NCI-H2196 treated with DMSO at 0.1 percent for 48 hours (cell line): Measurements from ENCODE around the gene CMTM6.
"Not testable (repeated sequence)": the region's sequence is repeated elsewhere in the genome, so short reads cannot be mapped to it uniquely, and the experiment has no call there.

Experiments used
- DNase-seq: peaks from one replicate; lab custom pipeline; 2025; ENCODE audit not compliant: unreplicated experiment; lab: John Stamatoyannopoulos, UW

Gene CMTM6

DNA sequence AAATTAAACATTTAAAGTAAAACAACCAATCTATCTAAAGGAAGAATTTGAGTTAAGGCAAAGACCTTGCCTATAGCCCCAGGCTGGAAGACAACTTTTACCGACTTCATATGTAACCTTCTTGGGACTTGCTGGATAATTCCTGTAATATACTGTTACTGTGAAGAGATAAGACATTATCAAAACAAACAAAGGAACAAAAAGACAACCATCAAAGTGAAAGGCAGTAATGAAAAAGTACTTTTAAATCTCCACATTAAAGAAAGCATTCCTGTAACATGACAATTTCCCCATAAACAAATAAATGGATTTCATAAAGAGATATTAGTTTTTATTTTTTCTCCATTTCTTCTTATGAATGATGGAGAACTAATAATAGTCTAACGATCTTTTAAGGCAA is 2.4 kb downstream of the CMTM6 start:
- DNase-seq, result no peak

DNA sequence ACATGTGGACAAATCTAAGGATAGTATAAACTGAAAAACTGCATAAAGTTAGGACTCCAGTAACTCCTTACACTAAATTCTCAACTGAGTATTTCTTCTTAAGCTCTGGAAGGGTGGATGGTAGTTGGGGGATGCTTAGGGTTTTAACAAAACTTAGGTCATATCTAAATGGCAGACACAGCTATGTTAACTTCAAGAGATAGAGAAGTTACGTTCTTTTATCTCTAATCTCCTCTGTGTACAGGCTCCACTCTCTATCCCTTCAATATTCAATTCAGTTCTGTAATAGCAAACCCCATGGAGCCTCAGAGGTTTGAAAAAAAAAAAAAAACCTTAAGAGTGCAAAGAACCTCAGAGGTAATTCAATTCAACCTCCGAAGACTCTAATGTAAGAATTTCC is 3.1 kb downstream of the CMTM6 start:
- DNase-seq, result no peak

DNA sequence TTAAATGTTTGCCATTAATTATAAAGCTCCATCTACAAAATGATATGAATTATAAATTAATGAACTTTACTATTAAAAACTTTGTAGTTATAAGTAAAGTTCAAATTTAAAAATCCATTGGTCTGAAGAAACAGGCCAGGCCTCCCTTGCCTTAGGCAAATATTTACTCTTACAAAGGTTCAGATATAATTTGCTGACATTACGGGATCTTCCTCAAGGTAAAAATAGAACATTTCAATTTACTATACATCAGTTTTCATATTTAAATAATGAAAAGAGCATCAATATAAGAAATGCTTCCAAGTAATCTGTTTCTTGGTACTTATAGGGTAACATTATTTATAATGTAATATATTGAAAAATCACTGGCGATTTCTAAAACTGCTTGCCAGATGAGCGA is 3.7 kb downstream of the CMTM6 start:
- DNase-seq, result no peak

DNA sequence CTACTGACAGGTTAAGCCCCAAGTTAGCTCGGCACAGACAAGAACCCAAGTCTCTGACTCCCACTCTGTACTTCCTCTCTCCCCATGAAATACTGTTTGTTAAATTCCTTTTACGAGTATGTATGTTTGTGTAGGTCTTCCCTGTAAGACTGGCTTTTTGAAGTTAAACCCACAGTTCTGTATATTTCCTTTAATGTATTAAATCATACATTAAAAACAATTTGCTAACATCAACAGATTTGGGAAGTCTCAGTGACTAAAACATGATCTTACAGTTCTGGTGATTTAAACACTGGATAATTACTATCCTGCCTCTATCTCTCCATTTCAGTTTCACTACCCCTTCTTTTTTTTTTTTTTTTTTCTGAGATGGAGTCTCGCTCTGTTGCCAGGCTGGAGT is 4.4 kb downstream of the CMTM6 start:
- no peak for DNase-seq

DNA sequence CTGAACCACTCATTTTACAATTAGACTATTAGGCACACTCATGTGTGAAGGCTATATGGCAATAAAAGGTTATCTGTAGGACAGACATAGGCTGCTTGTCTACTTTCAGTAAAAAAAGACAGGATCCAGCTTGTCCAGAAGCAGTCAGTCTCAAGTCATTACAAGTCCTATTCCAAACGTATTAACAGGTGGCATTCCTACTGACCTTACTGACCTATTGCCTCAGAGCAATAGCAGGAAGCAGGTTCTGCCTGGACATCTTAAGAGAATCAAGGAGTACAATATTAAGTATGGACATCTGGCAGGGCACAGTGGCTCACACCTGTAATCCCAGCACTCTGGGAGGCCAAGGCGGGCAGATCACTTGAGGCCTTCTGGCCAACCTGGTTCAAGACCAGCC is 7.0 kb downstream of the CMTM6 start:
- no peak for DNase-seq

DNA sequence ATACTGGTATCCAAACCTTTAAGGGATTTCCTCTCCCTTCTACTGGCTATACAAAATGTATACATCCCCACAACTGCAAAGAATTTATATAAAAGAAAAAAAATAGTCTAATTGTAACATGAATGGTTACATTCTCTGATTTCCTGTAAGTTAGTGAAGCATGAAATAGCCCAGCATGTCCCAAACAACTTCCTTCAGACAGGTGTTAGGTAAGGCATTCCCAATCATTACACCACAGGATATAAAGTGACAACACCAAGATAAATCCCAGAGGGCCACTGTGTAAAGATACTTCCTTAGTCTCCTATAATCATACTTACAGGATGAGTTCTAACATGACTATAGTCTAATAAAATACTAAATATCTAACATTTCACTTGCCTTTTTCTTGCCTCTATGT is 7.6 kb downstream of the CMTM6 start:
- no peak for DNase-seq

DNA sequence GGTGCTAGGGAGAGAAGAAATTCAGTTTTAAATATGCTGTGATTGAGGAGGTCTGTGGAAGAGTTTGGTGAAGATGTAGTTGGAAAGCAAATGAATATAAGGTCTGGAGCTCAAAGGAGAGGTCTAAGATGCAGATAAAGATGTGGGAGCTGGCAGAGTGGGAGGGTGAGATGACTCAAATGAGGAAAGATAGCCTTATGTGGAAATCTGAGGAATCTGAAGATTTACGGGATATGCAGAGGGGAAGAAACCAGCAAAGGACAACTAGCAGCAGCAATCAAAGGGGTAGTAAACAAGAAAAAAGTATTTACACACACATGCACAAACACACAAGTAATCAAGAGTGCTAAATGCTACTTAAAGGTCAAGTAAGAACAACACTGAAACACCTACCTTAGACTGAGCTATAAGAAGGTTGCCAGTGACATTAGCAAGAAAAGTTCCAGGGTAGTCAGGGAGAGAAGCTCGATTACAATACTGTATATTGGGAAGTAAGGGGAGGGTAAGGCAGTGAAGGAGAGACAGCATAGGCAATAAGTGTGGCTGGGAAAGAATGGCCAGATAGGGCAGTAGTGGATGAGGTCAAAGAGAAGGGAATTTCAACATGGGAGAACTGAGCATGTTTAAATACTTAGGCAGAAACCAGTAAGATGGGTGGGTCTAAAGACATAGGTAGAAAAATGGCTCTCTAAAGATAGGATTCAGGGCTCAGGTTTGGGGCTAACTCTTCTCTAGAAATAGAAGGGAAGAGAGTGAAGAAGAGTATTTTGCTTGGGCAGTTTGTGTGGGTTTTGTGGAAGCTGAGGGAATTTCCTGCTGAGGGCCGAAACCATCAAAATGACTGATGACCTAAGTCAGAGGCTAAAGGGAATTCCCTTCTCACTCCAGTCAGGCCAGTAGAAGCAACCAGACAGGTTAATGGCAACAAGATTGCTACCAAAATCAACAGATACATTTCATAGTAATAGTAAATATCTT is 8.9 kb downstream of the CMTM6 start:
- no peak for DNase-seq

DNA sequence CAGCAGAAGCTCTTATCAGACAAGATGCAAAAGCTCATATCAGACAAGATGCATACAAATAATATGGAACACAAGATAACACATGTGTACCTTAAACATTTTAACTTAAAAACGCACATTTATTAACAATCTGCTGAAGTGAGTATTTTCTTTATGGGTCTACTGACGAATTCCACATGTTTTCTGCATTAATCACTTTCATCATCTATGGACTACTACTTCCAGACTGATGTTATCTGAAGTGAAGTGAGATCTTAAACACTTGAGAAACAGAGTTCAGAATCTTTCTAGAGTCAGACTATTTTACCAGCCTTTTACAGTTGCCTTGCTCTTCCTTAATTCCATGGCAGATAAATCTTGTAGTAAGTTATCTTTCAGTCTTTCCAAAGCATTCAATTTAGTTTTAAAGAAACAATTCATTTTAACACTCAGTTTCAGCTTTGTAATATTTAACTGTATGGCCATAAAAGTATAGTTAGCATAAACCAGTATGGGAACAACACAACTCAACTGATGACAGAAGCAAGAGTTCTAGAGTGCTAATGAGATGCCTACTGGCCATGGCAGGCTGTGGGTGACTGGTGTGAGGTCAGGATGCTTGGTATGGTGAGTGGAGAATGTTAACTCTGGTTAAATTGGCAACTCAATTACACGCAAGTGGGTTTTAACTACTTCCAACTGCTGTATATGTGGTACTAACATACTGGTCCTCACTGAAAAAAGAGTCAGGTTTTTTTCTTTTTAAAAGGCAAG is 9.8 kb downstream of the CMTM6 start:
- DNase-seq, result no peak

DNA sequence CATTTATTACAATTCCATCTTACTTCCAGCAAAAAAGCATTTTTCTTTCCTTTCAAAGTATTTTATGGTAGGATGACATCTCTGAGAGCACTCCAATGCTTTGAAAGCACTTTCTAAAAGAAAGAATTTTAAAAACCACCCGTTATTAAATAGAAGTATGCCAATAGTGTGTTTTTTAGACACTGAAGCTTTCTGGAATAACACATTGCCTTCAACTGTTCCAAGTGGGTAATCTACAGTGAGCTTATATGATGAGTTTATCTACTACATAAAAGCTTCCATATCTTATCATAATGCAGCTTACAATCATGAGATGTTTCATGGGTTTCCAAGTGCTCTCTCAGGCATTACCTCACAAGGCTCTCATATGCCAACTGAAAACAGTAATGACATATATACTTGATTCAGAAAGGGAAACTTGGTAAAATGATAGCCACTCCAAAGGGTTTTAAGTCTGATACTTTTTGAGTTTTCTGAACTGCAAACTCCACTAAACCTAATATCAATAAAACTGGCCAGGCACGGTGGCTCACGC is 14.1 kb downstream of the CMTM6 start:
- DNase-seq, result no peak

DNA sequence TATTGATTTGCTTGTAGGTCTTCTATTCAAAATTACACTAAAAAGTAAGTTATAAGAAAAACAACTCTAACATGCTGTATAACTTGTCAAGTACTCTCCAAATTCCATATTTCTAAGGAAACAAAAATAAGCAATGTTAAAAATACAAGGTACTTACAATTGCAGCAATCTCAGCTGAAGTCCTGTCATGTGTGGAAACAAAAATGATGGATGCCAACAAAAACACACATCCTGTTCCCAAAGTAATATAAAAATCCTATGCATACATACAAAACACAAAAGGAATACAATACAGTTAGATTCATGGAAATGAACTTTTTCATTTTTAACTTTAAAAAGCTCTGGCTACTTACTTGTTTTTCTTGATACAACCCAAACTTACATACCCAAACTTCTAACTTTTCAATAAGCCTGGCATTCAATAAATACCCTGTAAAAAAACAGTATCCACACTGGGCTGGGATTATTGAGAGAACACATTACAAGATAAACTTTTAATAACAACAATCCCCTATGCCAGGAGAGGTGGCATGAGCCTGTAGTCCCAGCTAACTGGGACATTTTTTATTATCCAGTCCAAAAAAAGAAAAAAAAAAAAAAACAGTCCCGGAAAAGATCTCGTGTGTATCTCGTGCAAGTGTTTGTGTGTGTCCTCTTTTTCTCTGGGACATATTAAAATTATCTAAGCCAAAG is 14.7 kb downstream of the CMTM6 start:
- DNase-seq, result no peak

DNA sequence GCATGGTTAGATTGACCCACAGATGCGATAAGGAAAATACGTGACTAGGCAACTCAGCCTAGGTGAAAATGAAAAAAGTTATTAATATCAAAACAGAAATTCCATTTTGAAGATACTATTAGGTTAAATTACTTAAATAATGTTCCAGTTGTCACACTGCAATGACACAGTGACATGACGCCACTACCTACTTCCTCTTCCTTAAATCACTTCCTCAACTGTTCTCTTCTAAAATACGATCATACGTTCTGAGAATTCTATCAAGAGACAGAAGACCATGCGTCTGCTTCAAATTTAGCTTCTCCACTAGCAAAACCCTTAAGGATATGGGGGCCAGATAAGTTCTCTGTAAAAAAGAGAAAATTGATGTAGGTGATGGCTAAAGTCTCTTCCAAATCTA is 18.2 kb downstream of the CMTM6 start:
- no peak for DNase-seq

DNA sequence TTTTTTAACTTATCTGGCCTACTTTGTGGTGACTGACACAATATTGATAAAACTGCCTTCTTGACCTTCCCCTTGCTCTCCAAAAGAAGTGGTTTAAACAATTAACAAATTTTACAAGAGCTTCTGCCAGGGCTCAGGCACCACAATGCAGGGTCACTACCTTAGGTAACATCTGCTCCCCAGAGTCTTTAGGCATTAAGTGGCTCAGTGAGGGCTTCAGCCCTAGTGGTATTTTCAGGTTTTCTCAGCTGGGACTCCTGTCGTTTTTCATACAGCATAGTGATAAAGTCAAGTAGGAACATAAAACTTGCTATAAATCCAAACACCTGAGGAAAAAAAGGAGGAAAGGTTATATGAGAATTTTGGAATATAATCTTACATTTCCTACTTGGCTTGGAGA is 18.9 kb downstream of the CMTM6 start:
- DNase-seq, result no peak

DNA sequence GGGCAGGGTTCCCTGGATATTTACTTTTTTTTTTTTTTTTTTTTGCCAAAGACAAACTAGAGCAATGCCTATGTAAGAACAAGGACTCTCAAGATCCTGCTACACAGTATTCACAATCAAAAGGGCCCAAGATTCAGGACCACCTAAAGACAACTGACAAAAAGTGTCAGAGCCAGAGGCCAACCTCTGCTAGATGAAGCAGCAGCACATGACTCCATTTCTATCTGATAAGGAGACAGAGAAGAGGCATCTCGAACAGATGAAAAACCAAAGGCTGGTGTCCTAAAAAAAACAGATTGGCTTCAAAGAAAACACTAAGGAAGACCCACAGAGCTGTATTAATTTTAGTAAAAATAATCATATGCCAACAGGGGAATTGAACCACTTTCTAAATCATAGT is 20.0 kb downstream of the CMTM6 start:
- no peak for DNase-seq

DNA sequence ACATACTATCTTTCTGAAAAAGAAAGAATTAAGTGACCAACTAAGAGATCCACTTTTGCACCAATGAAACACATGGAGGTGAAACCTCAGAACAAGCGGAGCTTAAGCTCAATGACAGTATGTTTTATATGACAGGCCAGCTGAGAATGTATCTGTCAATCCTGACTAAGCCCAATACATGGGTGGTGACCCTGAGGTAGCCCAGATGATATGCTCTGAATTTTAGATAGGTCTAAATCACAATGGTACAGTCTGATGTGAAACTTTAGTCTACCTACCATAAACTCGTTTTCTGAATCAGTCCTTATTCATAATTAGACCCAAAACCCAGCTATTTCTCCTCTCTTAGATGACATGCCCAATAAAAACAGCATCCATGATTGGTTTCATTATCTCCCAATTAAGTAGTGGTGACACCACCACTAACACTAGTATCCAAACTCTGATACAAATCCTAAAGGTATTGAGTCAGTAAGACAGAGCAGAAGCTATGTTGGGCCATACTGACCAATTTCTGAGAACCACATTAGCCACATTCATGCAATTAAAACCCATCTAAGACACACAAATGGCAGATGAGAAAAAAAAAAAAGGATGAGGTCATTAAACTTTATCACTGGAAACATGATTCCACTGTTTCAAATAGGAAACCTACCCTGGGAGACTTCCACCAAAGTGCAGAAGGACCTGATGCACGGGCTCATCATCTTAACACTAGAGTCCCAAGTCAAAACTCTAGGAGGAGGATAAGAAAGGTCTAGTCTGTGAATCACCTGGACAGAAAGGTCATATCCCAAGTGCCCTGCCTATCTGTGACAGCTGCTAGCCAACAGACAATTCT is 20.6 kb downstream of the CMTM6 start:
- no peak for DNase-seq

DNA sequence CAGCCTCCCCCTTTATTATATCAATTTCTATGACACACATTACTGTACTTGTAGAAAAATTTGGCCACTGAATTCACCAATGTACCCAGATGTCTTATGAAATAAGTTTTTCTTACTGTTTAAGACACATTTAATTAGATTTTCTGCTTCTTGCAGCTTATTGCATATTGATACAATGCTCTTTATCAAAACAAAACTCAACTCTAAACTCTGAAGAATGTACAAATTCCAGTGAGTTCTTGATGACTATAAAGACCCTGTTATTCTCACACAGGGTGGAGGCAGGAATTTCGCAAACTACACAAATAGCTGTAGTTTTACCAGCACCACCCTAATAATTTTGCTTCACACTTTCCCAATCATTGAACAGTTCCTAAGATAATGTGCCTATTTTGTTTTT is 22.0 kb downstream of the CMTM6 start:
- DNase-seq, result no peak

DNA sequence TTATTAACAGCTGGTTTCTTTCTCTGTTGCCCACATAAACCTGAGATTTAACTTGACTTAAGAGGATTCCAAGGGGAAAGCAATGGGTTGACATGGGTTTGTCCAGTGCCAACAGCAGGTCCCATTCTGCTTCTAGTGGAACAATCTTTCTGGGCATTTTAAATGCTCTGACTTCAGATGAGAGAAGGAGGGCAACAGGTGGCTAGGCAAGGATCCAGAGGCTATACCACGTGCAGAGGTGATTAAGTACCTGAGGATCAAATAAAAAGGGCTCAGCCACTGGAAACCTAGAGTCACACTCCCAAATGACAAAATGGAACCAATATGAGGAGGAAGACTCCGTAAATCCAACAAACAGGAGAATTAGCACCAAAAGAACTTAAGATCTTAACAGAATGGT is 28.5 kb downstream of the CMTM6 start:
- DNase-seq, result no peak

DNA sequence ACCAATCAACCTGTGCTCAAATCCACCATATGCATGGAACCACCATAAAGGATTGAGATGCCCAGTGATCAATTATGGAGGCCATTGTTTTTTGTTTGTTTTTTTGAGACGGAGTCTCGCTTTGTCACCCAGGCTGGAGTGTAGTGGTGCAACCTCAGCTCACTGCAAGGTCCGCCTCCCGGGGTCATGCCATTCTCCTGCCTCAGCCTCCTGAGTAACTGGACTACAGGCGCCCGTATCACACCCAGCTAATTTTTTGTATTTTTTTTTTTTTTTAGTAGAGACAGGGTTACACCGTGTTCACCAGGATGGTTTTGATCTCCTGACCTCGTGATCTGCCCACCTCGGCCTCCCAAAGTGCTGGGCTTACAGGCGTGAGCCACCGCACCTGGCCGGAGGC is 30.5 kb downstream of the CMTM6 start:
- DNase-seq, result not testable (repeated sequence)

DNA sequence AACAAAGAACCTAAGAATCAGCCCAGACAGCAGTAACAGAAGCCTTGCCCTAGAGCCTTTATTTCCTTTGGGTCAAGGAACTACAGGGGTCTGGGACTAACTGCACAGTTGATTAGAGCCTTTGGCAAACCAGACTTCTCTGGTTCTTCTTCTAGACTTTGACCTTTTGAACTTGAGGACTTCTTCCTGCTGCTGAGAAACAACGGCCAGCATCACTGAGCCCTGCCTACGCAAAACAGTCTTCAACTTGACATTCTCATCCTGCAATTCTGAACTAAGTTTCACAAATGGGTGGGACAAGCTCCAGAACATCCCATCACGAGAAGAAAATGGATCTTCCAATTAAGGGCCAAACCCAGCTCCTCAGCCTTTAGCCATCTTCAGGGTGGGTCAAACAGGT is 31.4 kb downstream of the CMTM6 start:
- no peak for DNase-seq

DNA sequence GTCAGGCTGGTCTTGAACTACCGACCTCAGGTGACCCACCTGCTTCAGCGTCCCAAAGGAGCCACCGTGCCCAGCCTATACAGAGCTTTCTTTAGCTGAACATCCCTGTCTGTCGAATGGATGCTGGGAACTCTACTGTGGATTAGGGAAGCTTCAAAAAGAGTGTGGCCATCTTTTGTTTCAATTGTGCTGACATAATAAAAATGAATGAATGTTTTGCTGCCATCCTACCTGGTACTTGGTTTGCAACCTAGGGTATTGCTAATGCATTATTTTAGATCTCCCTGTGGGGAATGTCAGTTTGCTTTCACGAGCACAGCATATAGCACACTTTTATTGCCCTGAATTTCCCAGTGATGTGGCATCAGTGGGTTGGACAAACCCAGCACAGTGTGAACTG is 32.3 kb downstream of the CMTM6 start:
- no peak for DNase-seq

DNA sequence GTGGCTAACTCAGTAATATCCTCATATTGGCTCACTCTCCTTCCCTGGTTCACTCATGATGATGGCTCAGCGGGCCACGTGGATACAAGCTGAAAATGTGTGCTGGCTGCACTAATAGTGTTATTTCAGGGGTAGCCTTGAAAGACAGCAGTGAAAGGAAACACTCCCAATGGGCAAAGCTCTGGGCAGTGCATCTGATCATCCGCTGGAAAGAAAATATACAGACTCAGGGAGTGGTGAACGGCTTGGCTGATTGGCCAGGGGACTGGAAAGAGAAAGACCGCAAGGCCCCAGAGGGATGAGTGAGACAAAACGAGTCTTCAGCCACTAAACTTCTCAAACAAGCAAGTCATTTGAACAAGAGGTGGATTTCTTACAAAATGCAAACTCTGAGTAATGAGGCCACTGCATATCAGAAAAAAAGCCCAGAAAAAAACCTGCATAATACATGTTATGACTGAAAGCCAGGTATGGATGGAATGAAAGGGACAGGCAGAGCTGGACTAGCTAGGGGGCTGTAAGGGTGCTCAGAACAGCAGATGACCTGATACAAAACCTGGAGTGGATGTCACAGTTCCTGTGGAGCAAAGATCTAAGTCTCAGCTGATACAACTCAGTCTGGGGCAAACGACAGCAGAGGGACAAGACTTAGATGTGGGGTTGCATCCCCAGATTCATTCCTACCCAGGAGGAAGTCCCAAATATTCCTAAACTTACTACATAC is 33.3 kb downstream of the CMTM6 start:
- no peak for DNase-seq
